Fibroblast of pulmonary artery (primary cell): ENCODE measurements around the gene LIMK2.
"Not testable (repeated sequence)": the region's sequence is repeated elsewhere in the genome, so short reads cannot be mapped to it uniquely, and the experiment has no call there.

Source experiments
- DNase-seq: peaks from one replicate; pipeline ENCODE4 v3.0.0-alpha.2; 2010; ENCODE audit warnings: low read depth
- H3K4me3 ChIP-seq: replicated peaks from 2 replicates; pipeline ENCODE4 v1.5.1; 2011; ENCODE audit warnings: low read depth, mild to moderate bottlenecking, control low read depth, low read length, moderate library complexity
- CTCF ChIP-seq: IDR thresholded peaks from 2 replicates; pipeline ENCODE4 v1.5.1; 2011; ENCODE audit warnings: mild to moderate bottlenecking, control low read depth, low read length, inconsistent platforms; ENCODE audit errors: missing control alignments

Gene LIMK2

GRCh38 chr22:31230871-31231621 lies 18.9 kb downstream of the LIMK2 start:
- peak; percentile 90 for TF ChIP-seq CTCF
- DNase-seq: peak; percentile 84
- no peak overlapping the region for H3K4me3 ChIP-seq

- DNase-seq: no peak
- H3K4me3 ChIP-seq: no peak overlapping the region
- TF ChIP-seq CTCF: no peak
These were observed 20.9 kb downstream of the LIMK2 start for GRCh38 chr22:31233001-31233400.

- DNase-seq: peak; percentile 88
- no peak for TF ChIP-seq CTCF
- peak overlapping the region; percentile 15 for H3K4me3 ChIP-seq
These were observed 23.0 kb downstream of the LIMK2 start for GRCh38 chr22:31235081-31235480.

GRCh38 chr22:31236044-31236443 lies 23.9 kb downstream of the LIMK2 start:
- H3K4me3 ChIP-seq, DNase-seq: not testable (repeated sequence)

GRCh38 chr22:31238057-31238456 lies 26.0 kb downstream of the LIMK2 start:
- no peak for DNase-seq
- no peak overlapping the region for H3K4me3 ChIP-seq
- no peak for TF ChIP-seq CTCF

- TF ChIP-seq CTCF: no peak
- H3K4me3 ChIP-seq: no peak overlapping the region
- peak; percentile 48 for DNase-seq
These were observed 27.8 kb downstream of the LIMK2 start for GRCh38 chr22:31239771-31240370.

- peak; percentile 16 for DNase-seq
- H3K4me3 ChIP-seq: no peak overlapping the region
- no peak for TF ChIP-seq CTCF
These were observed 29.1 kb downstream of the LIMK2 start for GRCh38 chr22:31241200-31241599.
